ENCODE data around the gene TSPAN8.
"Not testable (repeated sequence)": the region's sequence is repeated elsewhere in the genome, so short reads cannot be mapped to it uniquely, and the experiment has no call there.

The TSPAN8 gene

GRCh38 chr12:71162832-71163763 lies 5.3 kb upstream of the TSPAN8 start:
- no peak for DNase-seq

- DNase-seq, result no peak
These were observed 3.8 kb upstream of the TSPAN8 start for GRCh38 chr12:71161591-71161990.

- no peak for DNase-seq
These were observed 2.8 kb upstream of the TSPAN8 start for GRCh38 chr12:71160585-71160984.

GRCh38 chr12:71159878-71160277 lies 2.1 kb upstream of the TSPAN8 start:
- DNase-seq, result no peak

- DNase-seq, result no peak
These were observed 1.5 kb upstream of the TSPAN8 start for GRCh38 chr12:71159264-71159663.

- no peak for DNase-seq
These were observed 623 bp upstream of the TSPAN8 start for GRCh38 chr12:71158361-71158882.

- DNase-seq, result no peak
These were observed 2.6 kb downstream of the TSPAN8 start for GRCh38 chr12:71155225-71155624.

GRCh38 chr12:71152851-71153250 lies 4.9 kb downstream of the TSPAN8 start:
- no peak for DNase-seq

- DNase-seq, result not testable (repeated sequence)
These were observed 7.8 kb downstream of the TSPAN8 start for GRCh38 chr12:71150041-71150440.

- no peak for DNase-seq
These were observed 13.1 kb downstream of the TSPAN8 start for GRCh38 chr12:71144682-71145081.

GRCh38 chr12:71142956-71143355 lies 14.8 kb downstream of the TSPAN8 start:
- no peak for DNase-seq

- DNase-seq, result no peak
These were observed 15.8 kb downstream of the TSPAN8 start for GRCh38 chr12:71142016-71142415.

- no peak for DNase-seq
These were observed 16.3 kb downstream of the TSPAN8 start for GRCh38 chr12:71141378-71141926.

- no peak for DNase-seq
These were observed 18.6 kb downstream of the TSPAN8 start for GRCh38 chr12:71139153-71139735.

- no peak for DNase-seq
These were observed 19.8 kb downstream of the TSPAN8 start for GRCh38 chr12:71138011-71138410.

- peak in 1 of 2 experiments; percentile 3 for DNase-seq
These were observed 22.0 kb downstream of the TSPAN8 start for GRCh38 chr12:71135812-71136176.

GRCh38 chr12:71135077-71135811 lies 22.6 kb downstream of the TSPAN8 start:
- DNase-seq, result no peak

GRCh38 chr12:71134405-71134804 lies 23.4 kb downstream of the TSPAN8 start:
- DNase-seq, result no peak

GRCh38 chr12:71130521-71131069 lies 27.2 kb downstream of the TSPAN8 start:
- DNase-seq, result no peak

- DNase-seq, result no peak
These were observed 28.4 kb downstream of the TSPAN8 start for GRCh38 chr12:71129364-71129763.

- DNase-seq, result peak in 1 of 2 experiments; percentile 29
These were observed 29.5 kb downstream of the TSPAN8 start for GRCh38 chr12:71128191-71128788.

- no peak for DNase-seq
These were observed 31.9 kb downstream of the TSPAN8 start for GRCh38 chr12:71125949-71126348.

Data from NCI-H524 (cell line).